Large intestine (tissue), 3 donors: ENCODE measurements around the gene BACE1-AS. TPM values are rescaled to one million over a fixed set of nuclear protein-coding genes. Genes with fewer than 3 reads are reported as not detected.

Experiments
- DNase-seq, 2 donors: peaks; one replicate each; pipeline versions ENCODE4 v3.0.0 to v3.0.0-alpha.2; 2013
- H3K27ac ChIP-seq: one replicate; pipeline ENCODE4 v1.5.1; 2013; ENCODE audit warnings: low read length
- H3K27me3 ChIP-seq: 2 replicates; pipeline ENCODE4 v1.6.1; 2013; ENCODE audit warnings: low read length; ENCODE audit not compliant: control insufficient read depth, insufficient read depth
- H3K36me3 ChIP-seq: 2 replicates; pipeline ENCODE4 v1.6.1; 2013; ENCODE audit warnings: low read length; ENCODE audit not compliant: control insufficient read depth, insufficient read depth
- H3K4me1 ChIP-seq: one replicate; pipeline ENCODE4 v1.6.1; 2013; ENCODE audit warnings: low read length; ENCODE audit not compliant: control insufficient read depth, insufficient read depth
- H3K4me3 ChIP-seq: one replicate; pipeline ENCODE4 v1.5.1; 2013; ENCODE audit warnings: low read length
- H3K9me3 ChIP-seq: one replicate; pipeline ENCODE4 v1.6.1; 2013; ENCODE audit warnings: mild to moderate bottlenecking, low read depth, low read length, moderate library complexity; ENCODE audit not compliant: control insufficient read depth
- WGBS: methylation state at CpG from one replicate; pipeline ENCODE4 v1.1.5; 2013; ENCODE audit warnings: low lambda C conversion rate; ENCODE audit not compliant: insufficient coverage; 5-methylcytosine and 5-hydroxymethylcytosine counted together
- polyA plus RNA-seq: library from polyadenylated mRNA; unstranded; fragments of 120-200 nt; gene quantifications from one replicate; pipeline ENCODE4 v1.2.1, GENCODE V29; 2013

Gene BACE1-AS
- polyA plus RNA-seq, 1 donor: 14.9 TPM

DNA sequence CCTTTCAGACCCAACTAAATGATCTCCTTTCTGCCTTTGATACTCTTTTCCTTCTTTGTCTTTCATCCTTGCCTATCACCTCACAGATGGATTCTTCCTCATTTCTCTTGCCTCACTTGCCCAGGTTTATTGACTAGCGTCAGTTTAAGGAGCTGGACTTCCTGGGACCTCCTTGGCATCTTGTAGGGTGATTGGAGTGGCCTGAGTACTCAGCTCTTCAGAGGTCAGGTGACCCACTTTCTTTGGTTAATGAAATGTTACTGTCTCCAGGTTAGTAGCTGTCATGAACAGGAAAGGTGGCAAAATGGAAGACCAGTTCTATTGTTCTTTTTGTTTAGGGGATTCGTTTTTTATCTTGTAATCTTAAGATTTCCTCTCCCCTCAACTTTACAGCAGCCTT lies 4.6 kb upstream of the BACE1-AS start:
- H3K36me3 ChIP-seq: peaks cover 68% of the 10 kb centered on the region

GRCh38 chr11:117287668-117288067 lies 3.5 kb upstream of the BACE1-AS start:
- WGBS: no CpG with 5 or more reads among the region's 3 CpGs
- peak; percentile 61 to 81 for DNase-seq
- Histone ChIP-seq H3K9me3 (no peaks in the 10 kb centered on the region), H3K36me3 (peaks cover 66% of the 10 kb centered on the region), H3K27ac (peak overlapping the region; percentile 30), H3K4me3 (no peak overlapping the region), H3K27me3 (no peaks in the 10 kb centered on the region), H3K4me1 (peaks cover 16% of the 10 kb centered on the region)

More for the DNA sequence above, 4.6 kb upstream of the BACE1-AS start:
- Histone ChIP-seq H3K4me1 (peaks cover 16% of the 10 kb centered on the region), H3K4me3 (no peak overlapping the region), H3K27ac (no peak overlapping the region), H3K9me3 (no peaks in the 10 kb centered on the region), H3K27me3 (no peaks in the 10 kb centered on the region)
- WGBS: no CpG with 5 or more reads among the region's 2 CpGs
- DNase-seq: no peak

DNA sequence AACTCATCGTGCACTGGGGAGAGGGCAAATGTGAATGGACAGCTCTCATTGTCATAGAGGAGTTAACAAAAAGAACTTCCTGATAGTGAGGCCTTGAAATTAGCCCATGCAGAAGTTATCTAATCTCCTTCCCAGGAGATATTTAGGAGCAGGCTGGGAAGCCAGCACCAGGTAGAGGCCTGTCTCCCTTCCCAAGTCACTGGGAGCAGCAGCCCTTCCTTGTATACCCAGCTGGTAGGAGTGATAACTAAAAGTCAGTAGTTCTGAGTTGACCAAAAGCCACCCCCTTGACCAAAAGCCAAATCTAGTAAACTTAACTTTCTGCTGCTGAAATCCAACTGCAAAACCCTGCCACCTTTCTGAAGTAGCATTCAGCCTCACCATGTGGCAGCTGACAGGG lies 1.4 kb upstream of the BACE1-AS start:
- no peak overlapping the region for H3K4me3 ChIP-seq
- H3K36me3 ChIP-seq: peaks cover 67% of the 10 kb centered on the region
- peaks cover 16% of the 10 kb centered on the region for H3K4me1 ChIP-seq
- no peak overlapping the region for H3K27ac ChIP-seq
- WGBS: no CpG with 5 or more reads among the region's 1 CpG
- no peak for DNase-seq
- H3K9me3 ChIP-seq: no peaks in the 10 kb centered on the region
- H3K27me3 ChIP-seq: no peaks in the 10 kb centered on the region

- no peaks in the 10 kb centered on the region for H3K27me3 ChIP-seq
- H3K27ac ChIP-seq: no peak overlapping the region
- H3K9me3 ChIP-seq: no peaks in the 10 kb centered on the region
- H3K4me3 ChIP-seq: no peak overlapping the region
- peaks cover 56% of the 10 kb centered on the region for H3K36me3 ChIP-seq
- peaks cover 8% of the 10 kb centered on the region for H3K4me1 ChIP-seq
- DNase-seq: no peak
- WGBS: 83% methylated on average over 1 of the region's 2 CpGs
Observed at GRCh38 chr11:117292616-117293015, 1.5 kb downstream of the BACE1-AS start.

GRCh38 chr11:117295438-117296137 lies 4.4 kb downstream of the BACE1-AS start:
- DNase-seq: no peak
- H3K27me3 ChIP-seq: no peaks in the 10 kb centered on the region
- no peaks in the 10 kb centered on the region for H3K9me3 ChIP-seq
- H3K4me1 ChIP-seq: peaks cover 22% of the 10 kb centered on the region
- peaks cover 32% of the 10 kb centered on the region for H3K36me3 ChIP-seq
- WGBS: 60% methylated on average over 2 of the region's 9 CpGs
- no peak overlapping the region for H3K27ac ChIP-seq
- H3K4me3 ChIP-seq: no peak overlapping the region

- no peaks in the 10 kb centered on the region for H3K27me3 ChIP-seq
- no CpG with 5 or more reads among the region's 6 CpGs for WGBS
- H3K4me3 ChIP-seq: no peak overlapping the region
- no peak for DNase-seq
- no peaks in the 10 kb centered on the region for H3K9me3 ChIP-seq
- no peak overlapping the region for H3K27ac ChIP-seq
- H3K4me1 ChIP-seq: peaks cover 22% of the 10 kb centered on the region
- H3K36me3 ChIP-seq: peaks cover 20% of the 10 kb centered on the region
Observed at GRCh38 chr11:117296881-117297280, 5.7 kb downstream of the BACE1-AS start.

DNA sequence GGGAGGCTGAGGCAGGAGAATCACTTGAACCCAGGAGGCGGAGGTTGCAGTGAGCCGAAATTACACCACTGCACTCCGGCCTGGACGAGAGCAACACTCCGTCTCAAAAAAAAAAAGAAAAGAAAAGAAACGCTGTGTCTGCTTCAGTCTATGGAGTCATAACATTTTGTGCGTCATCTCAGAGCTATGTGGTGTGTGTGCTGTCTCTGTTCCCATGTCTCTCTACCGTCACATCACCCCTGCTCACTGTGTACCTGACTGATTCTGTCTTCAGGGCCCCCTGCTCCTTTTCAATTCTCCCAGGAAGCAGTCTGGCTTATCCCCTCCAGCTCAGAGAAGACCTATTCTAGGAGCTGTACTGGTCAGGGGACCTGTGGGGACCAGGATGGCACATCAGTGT lies 7.0 kb downstream of the BACE1-AS start:
- no peak overlapping the region for H3K27ac ChIP-seq
- no CpG with 5 or more reads among the region's 8 CpGs for WGBS
- no peak overlapping the region for H3K4me3 ChIP-seq
- H3K27me3 ChIP-seq: no peaks in the 10 kb centered on the region
- DNase-seq: no peak
- H3K36me3 ChIP-seq: peaks cover 9% of the 10 kb centered on the region
- H3K9me3 ChIP-seq: no peaks in the 10 kb centered on the region
- peaks cover 26% of the 10 kb centered on the region for H3K4me1 ChIP-seq

DNA sequence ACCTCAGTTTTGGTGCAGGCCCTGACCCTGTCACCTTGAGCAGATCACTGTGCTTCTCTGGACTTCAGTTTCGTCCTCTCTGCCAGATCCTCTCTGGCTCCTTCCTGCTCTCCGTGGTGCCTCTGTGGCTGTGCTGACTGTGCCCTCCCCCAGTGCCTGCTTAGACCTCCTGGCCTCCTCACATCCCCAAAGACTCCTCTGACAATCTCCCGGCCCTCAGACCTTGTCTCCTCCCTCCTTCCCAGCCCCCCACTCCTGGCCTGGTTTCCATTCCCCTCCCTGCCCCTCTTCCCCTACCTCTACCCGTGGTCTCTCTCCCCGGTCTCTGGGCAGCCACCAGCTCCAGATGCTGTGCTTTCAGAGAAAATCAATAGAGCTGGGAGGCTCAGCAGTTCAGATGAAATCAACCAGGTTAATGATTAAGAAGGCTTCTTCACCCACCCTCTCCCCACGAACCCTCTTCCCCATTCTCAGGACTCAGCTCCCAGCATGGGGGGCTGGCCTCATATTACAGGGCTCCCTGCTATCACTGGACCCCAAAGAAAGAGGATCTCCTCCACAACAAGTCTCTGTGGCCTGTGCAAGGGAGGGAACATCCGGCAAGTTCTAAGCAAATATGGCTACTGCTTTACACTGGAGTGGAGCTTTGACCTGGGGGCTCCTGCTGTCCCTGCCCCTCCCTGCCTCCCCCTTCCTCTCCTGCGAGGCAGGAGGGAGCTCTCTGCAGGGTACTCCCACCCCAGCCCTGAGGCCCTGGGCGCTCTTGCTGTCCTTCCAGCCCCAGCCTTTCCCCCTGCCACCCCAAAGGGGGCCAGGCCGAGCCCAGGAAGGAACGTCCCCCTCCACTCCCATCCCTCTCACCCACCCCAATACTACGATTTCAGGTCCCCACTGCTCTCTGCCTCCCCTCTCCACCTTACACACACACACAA lies 8.5 kb downstream of the BACE1-AS start:
- Histone ChIP-seq H3K4me1 (peaks cover 35% of the 10 kb centered on the region), H3K36me3 (peaks cover 4% of the 10 kb centered on the region), H3K4me3 (no peak overlapping the region), H3K27me3 (no peaks in the 10 kb centered on the region), H3K9me3 (no peaks in the 10 kb centered on the region), H3K27ac (peak overlapping the region; percentile 43)
- WGBS: no CpG with 5 or more reads among the region's 12 CpGs
- DNase-seq: peak in 1 of 2 donors; percentile 85

DNA sequence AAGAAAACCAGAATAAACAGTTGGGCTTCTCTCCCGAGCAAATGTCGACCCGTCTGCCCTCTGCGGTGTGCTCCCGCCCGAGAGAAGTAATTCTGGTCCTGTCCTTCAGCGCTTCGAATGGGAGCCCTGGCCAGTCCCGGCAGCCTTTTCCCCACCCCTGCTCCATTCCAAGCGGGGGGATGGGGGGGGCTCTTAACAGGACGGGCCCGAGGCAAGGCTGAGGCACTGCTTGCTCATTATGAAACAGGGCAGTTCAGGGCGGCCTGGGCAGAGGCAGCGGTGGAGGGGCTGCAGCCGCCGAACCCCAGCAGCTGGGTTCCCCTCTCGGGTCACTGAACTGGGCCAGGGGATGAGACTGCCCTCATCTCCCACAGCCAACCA lies 9.1 kb downstream of the BACE1-AS start:
- DNase-seq: peak in 1 of 2 donors; percentile 55
- Histone ChIP-seq H3K4me3 (no peak overlapping the region), H3K9me3 (no peaks in the 10 kb centered on the region), H3K27ac (peak overlapping the region; percentile 43), H3K4me1 (peaks cover 35% of the 10 kb centered on the region), H3K27me3 (no peaks in the 10 kb centered on the region), H3K36me3 (no peaks in the 10 kb centered on the region)
- WGBS: no CpG with 5 or more reads among the region's 17 CpGs

DNA sequence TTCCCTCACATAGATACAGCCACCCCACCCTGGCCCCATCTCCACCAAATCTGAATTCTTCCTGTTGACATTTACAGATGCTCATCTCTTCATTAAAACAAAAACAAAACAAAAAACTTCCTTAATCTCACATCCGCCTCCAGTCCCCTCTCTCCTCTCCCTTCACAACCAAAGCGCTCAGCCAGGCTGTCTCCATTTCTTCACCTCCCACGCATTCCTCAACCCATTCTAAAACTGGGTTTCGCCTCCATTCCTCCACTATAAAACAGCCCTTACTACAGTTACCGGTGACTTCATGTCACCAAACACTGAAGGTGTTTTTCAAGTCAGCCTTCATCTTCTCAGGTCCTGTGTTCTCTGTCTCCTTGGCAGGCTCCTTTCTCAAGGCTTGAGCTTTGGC lies 9.6 kb downstream of the BACE1-AS start:
- H3K27ac ChIP-seq: peak overlapping the region; percentile 43
- no peak overlapping the region for H3K4me3 ChIP-seq
- no peak for DNase-seq
- no peaks in the 10 kb centered on the region for H3K9me3 ChIP-seq
- H3K4me1 ChIP-seq: peaks cover 35% of the 10 kb centered on the region
- H3K36me3 ChIP-seq: no peaks in the 10 kb centered on the region
- H3K27me3 ChIP-seq: no peaks in the 10 kb centered on the region
- WGBS: 100% methylated on average over 1 of the region's 5 CpGs
